Stimulated activated CD4-positive, alpha-beta T cell treated with anti-CD3 and anti-CD28 coated beads, Interleukin-15, amount 100 ng/mL, for 1 hour (primary cell): ENCODE data around the gene KMT2E.

Experiments
- DNase-seq, 2 donors: peaks; one replicate each; pipeline ENCODE4 v3.0.0-alpha.2; 2020; ENCODE audit warnings: low read depth in 1 of 2, low spot score in 1 of 2

KMT2E gene

GRCh38 chr7:105127179-105127578, 113.2 kb downstream of the KMT2E start:
- no peak for DNase-seq

- no peak for DNase-seq
These were observed 116.0 kb downstream of the KMT2E start for GRCh38 chr7:105130048-105130447.

- no peak for DNase-seq
These were observed 116.6 kb downstream of the KMT2E start for GRCh38 chr7:105130580-105130979.

GRCh38 chr7:105131033-105131656, 117.1 kb downstream of the KMT2E start:
- DNase-seq, result no peak

- no peak for DNase-seq
These were observed 117.9 kb downstream of the KMT2E start for GRCh38 chr7:105131890-105132289.

- DNase-seq, result no peak
These were observed 118.3 kb downstream of the KMT2E start for GRCh38 chr7:105132335-105132734.

- DNase-seq, result no peak
These were observed 118.8 kb downstream of the KMT2E start for GRCh38 chr7:105132835-105133234.

- no peak for DNase-seq
These were observed 119.4 kb downstream of the KMT2E start for GRCh38 chr7:105133358-105133757.

GRCh38 chr7:105133986-105134655, 120.1 kb downstream of the KMT2E start:
- no peak for DNase-seq

GRCh38 chr7:105136221-105136620, 122.2 kb downstream of the KMT2E start:
- DNase-seq, result no peak

GRCh38 chr7:105137898-105138297, 123.9 kb downstream of the KMT2E start:
- DNase-seq, result no peak

- no peak for DNase-seq
These were observed 125.4 kb downstream of the KMT2E start for GRCh38 chr7:105139381-105139780.

GRCh38 chr7:105141068-105141467, 127.1 kb downstream of the KMT2E start:
- no peak for DNase-seq

- no peak for DNase-seq
These were observed 135.8 kb downstream of the KMT2E start for GRCh38 chr7:105149827-105150226.

- DNase-seq, result no peak
These were observed 137.1 kb downstream of the KMT2E start for GRCh38 chr7:105151152-105151551.

- DNase-seq, result no peak
These were observed 139.5 kb downstream of the KMT2E start for GRCh38 chr7:105153531-105153930.

GRCh38 chr7:105154084-105154483, 140.1 kb downstream of the KMT2E start:
- DNase-seq, result no peak

GRCh38 chr7:105156731-105157130, 142.7 kb downstream of the KMT2E start:
- no peak for DNase-seq

- DNase-seq, result no peak
These were observed 143.3 kb downstream of the KMT2E start for GRCh38 chr7:105157278-105157677.

- no peak for DNase-seq
These were observed 147.4 kb downstream of the KMT2E start for GRCh38 chr7:105161366-105161765.
